Prostate gland (tissue), 2 donors: Measurements from ENCODE around the gene PRAF2. TPM values are rescaled to one million over a fixed set of nuclear protein-coding genes. Genes with fewer than 3 reads are reported as not detected.

ENCODE experiments used
- DNase-seq: peaks from one replicate; pipeline ENCODE4 v3.0.0-alpha.2; 2019; ENCODE audit warnings: low spot score
- H3K27ac ChIP-seq, 2 donors: fragments of 200-600 bp; sonication (generic); 2 replicates each; pipeline ENCODE4 v1.5.1; 2017 to 2019
- H3K27me3 ChIP-seq: fragments of 200-600 bp; sonication (generic); replicated peaks from 2 replicates; pipeline ENCODE4 v1.5.1; 2019; ENCODE audit not compliant: insufficient read depth
- H3K36me3 ChIP-seq, 2 donors: fragments of 200-600 bp; sonication (generic); 1 replicate in 1 of 2; 2 replicates in 1 of 2; pipeline versions ENCODE4 v1.5.1 to v1.8.1; 2017 to 2019
- H3K4me1 ChIP-seq: fragments of 200-600 bp; sonication (generic); replicated peaks from 2 replicates; pipeline ENCODE4 v1.5.1; 2019
- H3K4me3 ChIP-seq, 2 donors: fragments of 200-600 bp; sonication (generic); 2 replicates each; pipeline ENCODE4 v1.5.1; 2017 to 2019
- H3K9me3 ChIP-seq: fragments of 200-600 bp; sonication (generic); 2 replicates; pipeline ENCODE4 v1.5.1; 2017
- POLR2A ChIP-seq: fragments of 450-650 bp; IDR thresholded peaks from one replicate; pipeline ENCODE4 v1.6.1; 2016; ENCODE audit warnings: antibody characterized with exemption, mild to moderate bottlenecking
- POLR2AphosphoS5 ChIP-seq: sonication (generic); formaldehyde crosslinking; IDR thresholded peaks from one replicate; pipeline ENCODE4 v1.6.1; 2017; ENCODE audit warnings: antibody characterized with exemption
- whole genome bisulfite sequencing: methylation state at CpG from one replicate; pipeline ENCODE4 v1.1.5; 2018; 5-methylcytosine and 5-hydroxymethylcytosine counted together
- intact Hi-C: fragments of 100-400 bp; cut with DNase I; formaldehyde crosslinking; loops from one replicate; pipeline ENCODE4 v1.14.2; 2022
- total RNA-seq, 2 donors: library from RNA; depleted of rRNA; stranded (reverse); fragments of >200 nt; gene quantifications; one replicate each; pipeline ENCODE4 v1.1.0, GENCODE V29; 2016
- TF ChIP-seq, protein P1 (sequence below), 4 experiments: fragments of 200-600 bp in 2 of 4; fragments of 450-650 bp in 2 of 4; sonication (generic) in 2 of 4; IDR thresholded peaks; 1 replicate in 3 of 4; 2 replicates in 1 of 4; pipeline ENCODE4 v1.5.1; 2016 to 2019; ENCODE audit warnings: antibody characterized with exemption in 4 of 4, mild to moderate bottlenecking in 2 of 4, moderate library complexity in 2 of 4

PRAF2 gene
- total RNA-seq, 2 donors from 2014 or later = 13.9 to 42.9 TPM

DNA sequence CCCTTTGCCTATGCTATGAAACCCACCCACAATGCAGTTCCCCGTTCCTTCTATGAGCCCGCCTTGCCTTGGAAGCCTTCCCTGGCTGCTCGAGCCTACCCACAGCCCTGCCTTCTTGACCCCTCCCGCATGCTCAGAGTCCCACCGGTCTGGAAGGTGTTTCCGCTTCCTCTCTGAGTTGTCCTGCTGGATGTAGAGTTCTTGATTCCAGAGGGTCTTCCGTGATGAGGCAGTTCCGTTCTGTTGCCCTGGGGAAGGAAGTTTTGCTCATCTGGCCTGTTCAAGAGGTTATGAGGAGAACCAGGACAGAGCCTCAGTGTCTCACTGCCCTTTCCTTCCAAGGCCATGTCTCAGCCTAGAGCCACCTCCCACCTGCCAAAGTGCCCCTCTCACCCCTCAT lies 42.3 kb upstream of the PRAF2 start:
- 87% methylated on average over 8 of the region's 8 CpGs for WGBS
- no peak overlapping the region for H3K27ac ChIP-seq
- no peaks in the 10 kb centered on the region for H3K27me3 ChIP-seq
- H3K36me3 ChIP-seq = no peaks in the 10 kb centered on the region
- H3K9me3 ChIP-seq = no peaks in the 10 kb centered on the region
- intact Hi-C loops = no loop called here
- H3K4me3 ChIP-seq = no peak overlapping the region
- no peaks in the 10 kb centered on the region for H3K4me1 ChIP-seq
- TF ChIP-seq, protein P1, sequence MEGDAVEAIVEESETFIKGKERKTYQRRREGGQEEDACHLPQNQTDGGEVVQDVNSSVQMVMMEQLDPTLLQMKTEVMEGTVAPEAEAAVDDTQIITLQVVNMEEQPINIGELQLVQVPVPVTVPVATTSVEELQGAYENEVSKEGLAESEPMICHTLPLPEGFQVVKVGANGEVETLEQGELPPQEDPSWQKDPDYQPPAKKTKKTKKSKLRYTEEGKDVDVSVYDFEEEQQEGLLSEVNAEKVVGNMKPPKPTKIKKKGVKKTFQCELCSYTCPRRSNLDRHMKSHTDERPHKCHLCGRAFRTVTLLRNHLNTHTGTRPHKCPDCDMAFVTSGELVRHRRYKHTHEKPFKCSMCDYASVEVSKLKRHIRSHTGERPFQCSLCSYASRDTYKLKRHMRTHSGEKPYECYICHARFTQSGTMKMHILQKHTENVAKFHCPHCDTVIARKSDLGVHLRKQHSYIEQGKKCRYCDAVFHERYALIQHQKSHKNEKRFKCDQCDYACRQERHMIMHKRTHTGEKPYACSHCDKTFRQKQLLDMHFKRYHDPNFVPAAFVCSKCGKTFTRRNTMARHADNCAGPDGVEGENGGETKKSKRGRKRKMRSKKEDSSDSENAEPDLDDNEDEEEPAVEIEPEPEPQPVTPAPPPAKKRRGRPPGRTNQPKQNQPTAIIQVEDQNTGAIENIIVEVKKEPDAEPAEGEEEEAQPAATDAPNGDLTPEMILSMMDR (IDR thresholded peaks at IDR 0.05) = no peak
- TF ChIP-seq POLR2AphosphoS5 (no peak), POLR2A (no peak)
- no peak for DNase-seq

DNA sequence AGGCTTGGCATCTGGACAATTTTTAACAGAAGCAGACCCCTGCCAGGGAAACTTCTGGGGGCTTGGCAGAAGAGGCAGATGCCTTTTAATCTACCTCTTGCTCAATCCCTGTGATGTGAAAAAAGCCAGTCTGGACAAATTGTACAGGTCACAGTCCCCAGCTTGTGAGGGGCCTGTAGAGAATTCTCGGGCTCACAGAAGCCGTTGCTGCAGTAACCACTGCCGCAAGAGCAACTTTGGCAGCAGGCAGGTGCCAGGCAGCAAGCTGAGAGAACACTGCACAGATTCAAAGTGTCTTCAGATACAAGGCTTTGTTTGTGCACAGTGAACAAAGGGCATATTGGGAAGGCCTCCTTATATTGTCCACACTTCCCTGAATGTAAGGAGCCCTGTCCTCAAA lies 38.0 kb upstream of the PRAF2 start:
- TF ChIP-seq POLR2AphosphoS5 (no peak), POLR2A (no peak)
- TF ChIP-seq, protein P1 (IDR thresholded peaks at IDR 0.05) = no peak
- H3K27ac ChIP-seq = no peak overlapping the region
- no peak overlapping the region for H3K4me3 ChIP-seq
- DNase-seq = no peak
- H3K36me3 ChIP-seq = no peaks in the 10 kb centered on the region
- intact Hi-C loops = no loop called here
- H3K4me1 ChIP-seq = no peaks in the 10 kb centered on the region
- no peaks in the 10 kb centered on the region for H3K27me3 ChIP-seq
- WGBS = 89% methylated on average over 3 of the region's 3 CpGs
- H3K9me3 ChIP-seq = no peaks in the 10 kb centered on the region

DNA sequence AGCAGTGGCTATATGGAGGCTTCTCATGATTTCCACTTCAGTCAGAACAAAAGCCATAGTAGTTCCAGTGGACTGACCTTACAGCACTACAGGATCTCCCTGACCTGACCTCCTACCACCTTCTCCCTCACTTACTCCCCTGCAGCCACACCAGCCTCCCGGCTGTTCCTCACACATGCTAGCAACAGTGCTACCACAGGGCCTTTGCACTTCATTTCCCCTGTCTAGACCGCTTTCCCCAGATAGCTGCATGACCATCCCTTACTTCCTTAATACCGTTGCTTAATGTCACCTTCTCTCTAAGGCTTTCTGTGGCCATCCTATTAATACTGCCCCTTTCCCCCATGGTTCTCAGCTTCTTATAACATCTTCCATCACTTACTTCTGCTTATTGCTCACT lies 36.6 kb upstream of the PRAF2 start:
- Histone ChIP-seq H3K4me3 (no peak overlapping the region), H3K27me3 (no peaks in the 10 kb centered on the region), H3K36me3 (no peaks in the 10 kb centered on the region), H3K27ac (no peak overlapping the region), H3K4me1 (no peaks in the 10 kb centered on the region), H3K9me3 (no peaks in the 10 kb centered on the region)
- DNase-seq = no peak
- TF ChIP-seq, protein P1 (IDR thresholded peaks at IDR 0.05) = no peak
- TF ChIP-seq POLR2AphosphoS5 (no peak), POLR2A (no peak)
- intact Hi-C loops = no loop called here
- WGBS = 94% methylated on average over 3 of the region's 3 CpGs

DNA sequence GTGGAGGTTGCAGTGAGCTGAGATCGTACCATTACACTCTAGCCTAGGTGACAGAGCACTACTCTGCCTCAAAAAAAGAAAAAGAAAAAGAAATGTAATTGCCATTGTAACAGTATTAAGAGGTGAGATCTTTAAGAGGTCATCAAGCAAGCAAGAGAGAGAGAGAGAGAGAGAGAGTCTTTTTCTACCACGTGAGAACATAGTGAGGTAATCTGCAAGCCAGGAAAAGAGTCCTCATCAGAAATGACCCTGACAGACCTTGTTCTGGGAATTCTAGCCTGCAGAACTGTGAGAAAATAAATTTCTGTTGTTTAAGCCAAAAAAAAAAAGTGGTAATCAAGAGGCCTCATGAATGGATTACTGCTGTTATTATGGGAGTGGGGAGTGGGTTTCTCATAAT lies 34.8 kb upstream of the PRAF2 start:
- H3K27me3 ChIP-seq = no peaks in the 10 kb centered on the region
- intact Hi-C loops = no loop called here
- no peak for DNase-seq
- no peak overlapping the region for H3K27ac ChIP-seq
- no peak overlapping the region for H3K4me3 ChIP-seq
- H3K9me3 ChIP-seq = no peaks in the 10 kb centered on the region
- TF ChIP-seq, protein P1 (IDR thresholded peaks at IDR 0.05) = no peak
- no peak for TF ChIP-seq POLR2AphosphoS5
- no peaks in the 10 kb centered on the region for H3K36me3 ChIP-seq
- 60% methylated on average over 2 of the region's 2 CpGs for WGBS
- no peaks in the 10 kb centered on the region for H3K4me1 ChIP-seq

DNA sequence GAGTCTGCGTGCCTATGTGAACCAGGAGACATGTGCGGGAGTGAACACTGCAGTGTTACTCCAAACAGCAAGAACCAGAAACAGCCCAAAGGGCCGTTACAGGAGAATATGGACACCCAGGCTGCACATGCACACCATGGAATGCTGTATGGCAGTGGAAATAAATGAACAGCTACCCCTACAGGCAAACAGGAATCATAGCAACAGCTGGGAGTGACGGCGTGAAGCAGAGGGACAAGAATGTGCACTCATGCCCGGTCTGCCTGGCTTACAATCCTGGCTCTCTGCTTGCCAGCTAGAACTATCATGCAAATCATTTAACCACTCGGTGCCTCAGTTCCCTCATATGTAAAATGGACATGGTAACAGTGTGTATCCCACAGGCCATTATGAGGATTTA lies 33.1 kb upstream of the PRAF2 start:
- no peaks in the 10 kb centered on the region for H3K27me3 ChIP-seq
- H3K4me1 ChIP-seq = no peaks in the 10 kb centered on the region
- intact Hi-C loops = no loop called here
- TF ChIP-seq, protein P1 (IDR thresholded peaks at IDR 0.05) = peak in 2 of 4 experiments; percentile 25 to 34
- no peak for TF ChIP-seq POLR2A
- TF ChIP-seq POLR2AphosphoS5 = no peak
- no peak overlapping the region for H3K4me3 ChIP-seq
- no peak overlapping the region for H3K27ac ChIP-seq
- 31% methylated on average over 7 of the region's 7 CpGs for WGBS
- H3K9me3 ChIP-seq = no peaks in the 10 kb centered on the region
- no peak for DNase-seq
- H3K36me3 ChIP-seq = no peaks in the 10 kb centered on the region
